ENCODE measurements around the gene FJX1. TPM values are rescaled to one million over a fixed set of nuclear protein-coding genes. Genes with fewer than 3 reads are reported as not detected.
"Not testable (repeated sequence)": the region's sequence is repeated elsewhere in the genome, so short reads cannot be mapped to it uniquely, and the experiment has no call there.

FJX1 gene
- total RNA-seq, 4 donors from 2014 or later = 0.93 to 10.1 (median 5.9) TPM

- H3K27me3 ChIP-seq = peaks cover 5% of the 10 kb centered on the region
- no peaks in the 10 kb centered on the region for H3K36me3 ChIP-seq
- H3K4me1 ChIP-seq = no peaks in the 10 kb centered on the region
- no peak overlapping the region for H3K27ac ChIP-seq
- TF ChIP-seq POLR2AphosphoS5 (IDR thresholded peaks at IDR 0.05) = no peak
- no peak for TF ChIP-seq EP300 (IDR thresholded peaks at IDR 0.05)
- no peak for TF ChIP-seq POLR2A (IDR thresholded peaks at IDR 0.05)
- TF ChIP-seq, protein P1, sequence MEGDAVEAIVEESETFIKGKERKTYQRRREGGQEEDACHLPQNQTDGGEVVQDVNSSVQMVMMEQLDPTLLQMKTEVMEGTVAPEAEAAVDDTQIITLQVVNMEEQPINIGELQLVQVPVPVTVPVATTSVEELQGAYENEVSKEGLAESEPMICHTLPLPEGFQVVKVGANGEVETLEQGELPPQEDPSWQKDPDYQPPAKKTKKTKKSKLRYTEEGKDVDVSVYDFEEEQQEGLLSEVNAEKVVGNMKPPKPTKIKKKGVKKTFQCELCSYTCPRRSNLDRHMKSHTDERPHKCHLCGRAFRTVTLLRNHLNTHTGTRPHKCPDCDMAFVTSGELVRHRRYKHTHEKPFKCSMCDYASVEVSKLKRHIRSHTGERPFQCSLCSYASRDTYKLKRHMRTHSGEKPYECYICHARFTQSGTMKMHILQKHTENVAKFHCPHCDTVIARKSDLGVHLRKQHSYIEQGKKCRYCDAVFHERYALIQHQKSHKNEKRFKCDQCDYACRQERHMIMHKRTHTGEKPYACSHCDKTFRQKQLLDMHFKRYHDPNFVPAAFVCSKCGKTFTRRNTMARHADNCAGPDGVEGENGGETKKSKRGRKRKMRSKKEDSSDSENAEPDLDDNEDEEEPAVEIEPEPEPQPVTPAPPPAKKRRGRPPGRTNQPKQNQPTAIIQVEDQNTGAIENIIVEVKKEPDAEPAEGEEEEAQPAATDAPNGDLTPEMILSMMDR (IDR thresholded peaks at IDR 0.05) = no peak
- ATAC-seq = no peak
- H3K9me3 ChIP-seq = no peaks in the 10 kb centered on the region
- no peak overlapping the region for H3K4me3 ChIP-seq
- 0 to 26% methylated on average over 1 of the region's 1 CpG for WGBS, 2 donors (ENCODE audit: low coverage in 1 of 2)
Measured at GRCh38 chr11:35650006-35650405, 31.7 kb downstream of the FJX1 start.

DNA sequence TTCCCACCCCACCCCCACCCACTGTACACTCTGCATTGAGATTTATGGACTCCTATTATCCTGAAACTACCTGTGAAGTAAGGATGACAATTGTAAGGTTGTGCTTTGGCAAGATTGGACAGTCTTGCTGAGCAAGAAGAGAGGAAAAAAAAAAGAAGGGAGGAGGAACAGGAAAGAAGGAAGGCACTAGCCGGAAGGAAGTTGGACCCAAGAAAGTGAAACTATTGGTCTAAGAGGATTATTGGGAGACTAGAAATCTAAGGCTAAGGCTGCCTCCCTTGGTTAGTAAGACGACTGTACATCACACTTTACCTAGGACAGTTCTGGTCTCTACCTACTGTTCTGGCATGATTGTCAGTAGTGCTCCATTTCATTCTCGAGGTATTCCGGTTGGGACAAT is 32.2 kb downstream of the FJX1 start:
- ATAC-seq = no peak
- Histone ChIP-seq H3K36me3 (no peaks in the 10 kb centered on the region), H3K4me3 (no peak overlapping the region), H3K27ac (no peak overlapping the region), H3K27me3 (peaks cover 5% of the 10 kb centered on the region), H3K4me1 (no peaks in the 10 kb centered on the region), H3K9me3 (no peaks in the 10 kb centered on the region)
- TF ChIP-seq POLR2AphosphoS5 (IDR thresholded peaks at IDR 0.05) (no peak), EP300 (IDR thresholded peaks at IDR 0.05) (no peak), POLR2A (IDR thresholded peaks at IDR 0.05) (no peak)
- TF ChIP-seq, protein P1 (IDR thresholded peaks at IDR 0.05) = no peak
- WGBS, 2 donors (ENCODE audit: low coverage in 1 of 2) = 73 to 78% methylated on average over 2 to 4 of the region's 4 CpGs

DNA sequence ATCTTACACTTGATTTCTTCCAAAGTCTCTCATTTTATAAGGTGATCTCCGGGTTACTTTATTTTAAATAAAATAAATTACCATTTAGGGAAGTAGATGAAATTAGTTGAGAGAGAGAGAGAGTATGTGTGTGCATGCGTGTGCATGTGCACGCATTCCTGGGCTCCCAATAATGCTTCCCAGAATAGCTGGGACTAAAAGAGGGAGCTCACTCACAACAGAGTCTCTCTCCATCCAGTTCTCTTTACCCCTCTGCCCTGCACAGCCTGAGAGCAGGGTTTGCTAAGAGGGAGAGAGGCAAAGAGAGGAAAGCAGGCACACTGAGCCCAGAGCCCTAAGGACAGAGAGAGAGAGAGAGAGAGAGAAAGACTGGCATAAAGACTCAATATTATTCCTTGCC is 33.0 kb downstream of the FJX1 start:
- H3K9me3 ChIP-seq = no peaks in the 10 kb centered on the region
- WGBS, 2 donors (ENCODE audit: low coverage in 1 of 2) = 89 to 90% methylated on average over 3 of the region's 3 CpGs
- H3K4me3 ChIP-seq = no peak overlapping the region
- TF ChIP-seq EP300 (IDR thresholded peaks at IDR 0.05) (no peak), POLR2A (IDR thresholded peaks at IDR 0.05) (no peak), POLR2AphosphoS5 (IDR thresholded peaks at IDR 0.05) (no peak)
- TF ChIP-seq, protein P1 (IDR thresholded peaks at IDR 0.05) = no peak
- peaks cover 10% of the 10 kb centered on the region for H3K27me3 ChIP-seq
- no peak overlapping the region for H3K27ac ChIP-seq
- ATAC-seq = no peak
- H3K4me1 ChIP-seq = no peaks in the 10 kb centered on the region
- H3K36me3 ChIP-seq = no peaks in the 10 kb centered on the region

DNA sequence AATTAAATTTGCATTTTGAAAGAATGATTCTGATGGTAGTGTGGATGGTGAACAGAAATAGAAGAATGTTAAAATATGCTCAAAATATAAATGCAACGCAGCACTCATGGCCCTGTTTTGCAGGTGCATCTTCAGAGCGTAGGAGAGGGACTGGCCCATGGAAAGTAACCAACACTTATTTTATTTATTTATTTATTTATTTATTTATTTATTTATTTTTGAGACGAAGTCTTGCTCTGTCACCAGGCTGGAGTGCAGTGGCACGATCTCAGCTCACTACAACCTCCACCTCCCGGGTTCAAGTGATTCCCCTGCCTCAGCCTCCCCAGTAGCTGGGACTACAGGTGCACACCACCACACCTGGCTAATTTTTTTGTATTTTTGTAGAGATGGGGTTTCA is 34.5 kb downstream of the FJX1 start:
- not testable (repeated sequence) for ATAC-seq, H3K9me3 ChIP-seq, H3K36me3 ChIP-seq, H3K27ac ChIP-seq, H3K4me1 ChIP-seq, H3K4me3 ChIP-seq
- 94 to 98% methylated on average over 5 of the region's 5 CpGs for WGBS, 2 donors (ENCODE audit: low coverage in 1 of 2)
- H3K27me3 ChIP-seq = peaks cover 17% of the 10 kb centered on the region

DNA sequence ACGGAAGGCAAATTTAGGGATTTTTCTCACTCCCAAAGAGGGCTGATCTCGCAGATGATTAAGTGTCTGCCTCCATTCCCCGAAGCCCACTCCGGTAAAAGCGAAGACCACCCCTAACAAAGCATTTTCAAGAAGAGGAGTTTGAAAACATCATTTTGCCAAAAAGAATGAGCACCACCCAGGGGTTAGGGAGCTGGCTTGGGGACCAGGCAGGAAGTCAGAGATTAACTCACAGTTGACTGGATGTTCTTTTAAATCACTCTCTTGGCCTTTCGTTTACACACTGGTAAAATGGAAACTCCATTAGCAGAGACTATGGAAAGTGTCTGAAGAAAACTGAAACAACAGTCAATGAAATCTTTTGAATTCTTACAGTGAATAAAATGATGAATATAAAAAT is 36.5 kb downstream of the FJX1 start:
- no peaks in the 10 kb centered on the region for H3K4me1 ChIP-seq
- ATAC-seq = no peak
- WGBS, 2 donors (ENCODE audit: low coverage in 1 of 2) = 29 to 33% methylated on average over 6 of the region's 6 CpGs

More for the DNA sequence above, 36.5 kb downstream of the FJX1 start:
- Histone ChIP-seq H3K27me3 (peaks cover 17% of the 10 kb centered on the region), H3K4me3 (no peak overlapping the region), H3K36me3 (no peaks in the 10 kb centered on the region), H3K9me3 (no peaks in the 10 kb centered on the region), H3K27ac (no peak overlapping the region)
- TF ChIP-seq EP300 (IDR thresholded peaks at IDR 0.05) (no peak), POLR2A (IDR thresholded peaks at IDR 0.05) (no peak), POLR2AphosphoS5 (IDR thresholded peaks at IDR 0.05) (no peak)
- TF ChIP-seq, protein P1 (IDR thresholded peaks at IDR 0.05) = no peak

All from gastroesophageal sphincter (tissue), 4 donors.